ENCODE measurements around the gene UBQLN1.
"Not testable (repeated sequence)": the region's sequence is repeated elsewhere in the genome, so short reads cannot be mapped to it uniquely, and the experiment has no call there.

Gene UBQLN1

GRCh38 chr9:83629433-83630104 is 78.2 kb downstream of the UBQLN1 start:
- DNase-seq: no peak

GRCh38 chr9:83628540-83628939 is 79.2 kb downstream of the UBQLN1 start:
- no peak for DNase-seq

GRCh38 chr9:83625178-83625577 is 82.6 kb downstream of the UBQLN1 start:
- DNase-seq: no peak

- DNase-seq: no peak
Observed at GRCh38 chr9:83623679-83624076, 84.1 kb downstream of the UBQLN1 start.

- DNase-seq: no peak
Observed at GRCh38 chr9:83622939-83623678, 84.6 kb downstream of the UBQLN1 start, which contains the start of gene IDNK. TSS of gene IDNK (plus strand) at chr9:83623143. CDS start at chr9:83623172, 29 bp downstream.

GRCh38 chr9:83622433-83622938 is 85.3 kb downstream of the UBQLN1 start:
- DNase-seq: no peak

- no peak for DNase-seq
Observed at GRCh38 chr9:83620841-83621636, 86.7 kb downstream of the UBQLN1 start.

GRCh38 chr9:83617299-83617698 is 90.5 kb downstream of the UBQLN1 start:
- no peak for DNase-seq

GRCh38 chr9:83613298-83613697 is 94.5 kb downstream of the UBQLN1 start:
- DNase-seq: not testable (repeated sequence)
